ENCODE data around the gene WDR53. TPM values are rescaled to one million over a fixed set of nuclear protein-coding genes. Genes with fewer than 3 reads are reported as not detected.

Gene WDR53
- total and polyA plus RNA-seq, 2 donors (not counting 3 experiments of a cell fraction or from before 2014, with no cell fraction given): 5.2 to 13.0 TPM

- Histone ChIP-seq H3K4me1 (ENCODE audit: control insufficient read depth, extremely low read depth, insufficient read depth, low read length) (peaks cover 29% of the 10 kb centered on the region), H3K27ac (ENCODE audit: insufficient read depth, low read depth, low read length) (no peak overlapping the region), H3K4me3 (replicated peaks in 1 of 3; ENCODE audit: insufficient read depth in 1 of 3, low read depth in 1 of 3, low read length in 3 of 3) (no peak overlapping the region), H3K27me3 (ENCODE audit: control insufficient read depth in 2 of 2, insufficient read depth in 2 of 2, low read length in 2 of 2) (no peaks in the 10 kb centered on the region), H2AFZ (ENCODE audit: low read depth, low read length) (no peak overlapping the region), H3K36me3 (ENCODE audit: control insufficient read depth in 2 of 2, extremely low read depth in 1 of 2, insufficient read depth in 2 of 2, low read length in 2 of 2) (peaks cover 0 to 5% of the 10 kb centered on the region in 2 experiments), H3K4me2 (ENCODE audit: insufficient read depth, low read length) (no peak overlapping the region), H3K9me3 (replicated peaks; ENCODE audit: control insufficient read depth, insufficient read depth, low read length) (no peaks in the 10 kb centered on the region), H3K9ac (replicated peaks; ENCODE audit: extremely low read depth, insufficient read depth, low read length) (no peak overlapping the region), H4K20me1 (replicated peaks; ENCODE audit: control insufficient read depth, extremely low read depth, insufficient read depth, low read length) (no peaks in the 10 kb centered on the region), H3K79me2 (ENCODE audit: control insufficient read depth, insufficient read depth, low read length) (peaks cover 5% of the 10 kb centered on the region), H3K9me1 (replicated peaks; ENCODE audit: control insufficient read depth, extremely low read depth, insufficient read depth, low read length) (no peaks in the 10 kb centered on the region)
- TF ChIP-seq GATA2 (IDR thresholded peaks at IDR 0.05; ENCODE audit: insufficient read depth, insufficient read length, low read depth, low read length) (no peak), POLR2A (IDR thresholded peaks at IDR 0.05; ENCODE audit: low read depth, low read length) (no peak), JUN (IDR thresholded peaks at IDR 0.05; ENCODE audit: borderline replicate concordance, insufficient read depth, insufficient read length, low read depth) (no peak), MYC (IDR thresholded peaks at IDR 0.05; ENCODE audit: low read depth, low read length) (no peak), MAX (IDR thresholded peaks at IDR 0.05; ENCODE audit: insufficient read depth, insufficient read length) (no peak), FOS (IDR thresholded peaks at IDR 0.05; ENCODE audit: borderline replicate concordance, insufficient read depth, low read length) (no peak), POLR2AphosphoS5 (IDR thresholded peaks at IDR 0.05; ENCODE audit: insufficient read depth, low read depth, low read length) (no peak), CTCF (IDR thresholded peaks at IDR 0.05; ENCODE audit: extremely low read depth in 1 of 2, insufficient read depth in 1 of 2, low read depth in 1 of 2, low read length in 2 of 2) (no peak), EZH2 (IDR thresholded peaks at IDR 0.05; ENCODE audit: borderline replicate concordance, low read depth, low read length, severe bottlenecking) (no peak)
- DNase-seq (ENCODE audit: low read depth, low spot score) (no peak), FAIRE-seq (no peak)
- intact Hi-C loops (cut with micrococcal nuclease) (no loop called here), dilution Hi-C loops (cut with MboI; ENCODE audit: extremely low pct_ligation_motif_present, low sequenced_read_pairs) (no loop called here)
- ChIA-PET POLR2A (no interaction called here), CTCF (no interaction called here)
- BruUV-seq (replicated peaks): no TSS peak
These were observed 8.5 kb downstream of the WDR53 start for GRCh38 chr3:196559826-196560225.

Measured in endothelial cell of umbilical vein (primary cell).